HG02970 (cell line): ENCODE measurements around the gene COQ10B.

Source experiments
- ATAC-seq: cut with Tn5 transposase; IDR thresholded peaks from one replicate; pipeline ENCODE4 v1.9.1; 2021; ENCODE audit warnings: mild to moderate bottlenecking, moderate library complexity, moderate number of reproducible peaks; ENCODE audit not compliant: unreplicated experiment, low FRiP score

COQ10B gene

GRCh38 chr2:197499594-197500502 lies 46.5 kb downstream of the COQ10B start, which contains the start of the genes HSPD1 and HSPE1:
HSPD1 (minus strand) TSS chr2:197499840; CDS start chr2:197498848, 992 bp downstream.
HSPE1 (plus strand) TSS chr2:197500379; CDS start chr2:197500437, 58 bp downstream.
- peak; percentile 81 for ATAC-seq

GRCh38 chr2:197500503-197501131 lies 47.3 kb downstream of the COQ10B start:
- no peak for ATAC-seq

GRCh38 chr2:197502201-197502600 lies 48.8 kb downstream of the COQ10B start:
- ATAC-seq, result no peak

- ATAC-seq, result no peak
These were observed 49.3 kb downstream of the COQ10B start for GRCh38 chr2:197502685-197503084.

- no peak for ATAC-seq
These were observed 50.6 kb downstream of the COQ10B start for GRCh38 chr2:197504000-197504399.

GRCh38 chr2:197504512-197504911 lies 51.2 kb downstream of the COQ10B start:
- ATAC-seq, result no peak

GRCh38 chr2:197506658-197507057 lies 53.3 kb downstream of the COQ10B start:
- no peak for ATAC-seq

GRCh38 chr2:197513915-197514314 lies 60.6 kb downstream of the COQ10B start:
- ATAC-seq, result no peak

- ATAC-seq, result no peak
These were observed 61.4 kb downstream of the COQ10B start for GRCh38 chr2:197514754-197515153.

- peak; percentile 4 for ATAC-seq
These were observed 62.0 kb downstream of the COQ10B start for GRCh38 chr2:197515315-197515738.

GRCh38 chr2:197515739-197516392 lies 62.5 kb downstream of the COQ10B start, which contains the start of gene MOB4:
MOB4 (plus strand) TSS chr2:197516066; CDS start chr2:197516087, 21 bp downstream.
- peak; percentile 97 for ATAC-seq

- peak; percentile 15 for ATAC-seq
These were observed 63.0 kb downstream of the COQ10B start for GRCh38 chr2:197516393-197516761.

- ATAC-seq, result no peak
These were observed 63.8 kb downstream of the COQ10B start for GRCh38 chr2:197517150-197517549.
